ENCODE results near the gene NDOR1. TPM values are rescaled to one million over a fixed set of nuclear protein-coding genes. Genes with fewer than 3 reads are reported as not detected.

The NDOR1 gene
- total RNA-seq, 4 donors from 2014 or later, result 6.5 to 12.3 (median 8.0) TPM

DNA sequence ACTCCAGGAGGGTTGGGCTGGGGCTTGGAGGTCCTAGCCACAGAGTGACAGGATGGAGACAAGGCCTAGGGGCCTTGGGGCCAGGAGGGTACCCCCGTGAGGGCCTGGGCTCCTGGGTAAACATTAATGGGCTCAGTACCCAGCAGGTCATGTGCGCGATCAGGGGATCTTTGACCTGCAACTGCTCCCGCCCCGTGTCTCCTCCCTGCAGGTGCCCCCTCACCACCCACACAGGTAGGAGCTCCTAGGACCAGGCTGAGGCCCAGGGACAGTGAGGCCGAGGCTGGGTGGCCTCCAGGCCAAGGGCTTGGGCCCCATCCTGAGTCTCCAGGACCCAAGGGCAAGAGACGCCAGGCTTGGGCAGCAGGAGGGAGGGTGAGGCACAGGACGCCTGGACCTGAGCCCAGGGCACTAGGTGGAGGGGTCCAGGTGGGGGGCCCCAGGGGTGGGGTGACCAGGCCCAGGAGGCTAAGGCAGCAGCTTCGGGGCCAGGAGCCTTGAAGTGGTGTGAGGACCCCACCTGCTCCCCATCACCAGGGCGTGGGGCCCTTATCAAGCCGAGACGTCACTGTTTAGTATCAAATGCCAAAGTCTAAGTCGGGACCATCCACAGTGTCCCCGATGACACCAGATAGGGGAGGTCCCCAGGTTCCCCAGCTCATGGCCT is 25.3 kb downstream of the NDOR1 start, which contains the start of gene SLC34A3:
SLC34A3 (plus strand) TSS at position 197 of the 667 bp plus-strand sequence. CDS start 802 bp downstream, outside the sequence.
- WGBS, result 73% methylated on average over 2 of the region's 14 CpGs
- peaks cover 0 to 88% (median 48%) of the 10 kb centered on the region in 4 donors for H3K27me3 ChIP-seq
- DNase-seq (ENCODE audit: extremely low spot score), result no peak
- TF ChIP-seq, protein P1, sequence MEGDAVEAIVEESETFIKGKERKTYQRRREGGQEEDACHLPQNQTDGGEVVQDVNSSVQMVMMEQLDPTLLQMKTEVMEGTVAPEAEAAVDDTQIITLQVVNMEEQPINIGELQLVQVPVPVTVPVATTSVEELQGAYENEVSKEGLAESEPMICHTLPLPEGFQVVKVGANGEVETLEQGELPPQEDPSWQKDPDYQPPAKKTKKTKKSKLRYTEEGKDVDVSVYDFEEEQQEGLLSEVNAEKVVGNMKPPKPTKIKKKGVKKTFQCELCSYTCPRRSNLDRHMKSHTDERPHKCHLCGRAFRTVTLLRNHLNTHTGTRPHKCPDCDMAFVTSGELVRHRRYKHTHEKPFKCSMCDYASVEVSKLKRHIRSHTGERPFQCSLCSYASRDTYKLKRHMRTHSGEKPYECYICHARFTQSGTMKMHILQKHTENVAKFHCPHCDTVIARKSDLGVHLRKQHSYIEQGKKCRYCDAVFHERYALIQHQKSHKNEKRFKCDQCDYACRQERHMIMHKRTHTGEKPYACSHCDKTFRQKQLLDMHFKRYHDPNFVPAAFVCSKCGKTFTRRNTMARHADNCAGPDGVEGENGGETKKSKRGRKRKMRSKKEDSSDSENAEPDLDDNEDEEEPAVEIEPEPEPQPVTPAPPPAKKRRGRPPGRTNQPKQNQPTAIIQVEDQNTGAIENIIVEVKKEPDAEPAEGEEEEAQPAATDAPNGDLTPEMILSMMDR (IDR thresholded peaks at IDR 0.05), result no peak
- TF ChIP-seq POLR2AphosphoS5 (IDR thresholded peaks at IDR 0.05), result no peak
- TF ChIP-seq POLR2A (IDR thresholded peaks at IDR 0.05; ENCODE audit: low read depth), result no peak
- TF ChIP-seq EP300 (IDR thresholded peaks at IDR 0.05), result no peak
- H3K9me3 ChIP-seq, result no peaks in the 10 kb centered on the region
- H3K27ac ChIP-seq (replicated peaks in 1 of 4), result no peak within 1 kb of the TSS
- H3K4me1 ChIP-seq, result peaks cover 3 to 26% (median 17%) of the 10 kb centered on the region in 4 donors
- H3K4me3 ChIP-seq, result no peak within 1 kb of the TSS
- no peaks in the 10 kb centered on the region for H3K36me3 ChIP-seq
- intact Hi-C loops (cut with DNase I), result no loop called here

DNA sequence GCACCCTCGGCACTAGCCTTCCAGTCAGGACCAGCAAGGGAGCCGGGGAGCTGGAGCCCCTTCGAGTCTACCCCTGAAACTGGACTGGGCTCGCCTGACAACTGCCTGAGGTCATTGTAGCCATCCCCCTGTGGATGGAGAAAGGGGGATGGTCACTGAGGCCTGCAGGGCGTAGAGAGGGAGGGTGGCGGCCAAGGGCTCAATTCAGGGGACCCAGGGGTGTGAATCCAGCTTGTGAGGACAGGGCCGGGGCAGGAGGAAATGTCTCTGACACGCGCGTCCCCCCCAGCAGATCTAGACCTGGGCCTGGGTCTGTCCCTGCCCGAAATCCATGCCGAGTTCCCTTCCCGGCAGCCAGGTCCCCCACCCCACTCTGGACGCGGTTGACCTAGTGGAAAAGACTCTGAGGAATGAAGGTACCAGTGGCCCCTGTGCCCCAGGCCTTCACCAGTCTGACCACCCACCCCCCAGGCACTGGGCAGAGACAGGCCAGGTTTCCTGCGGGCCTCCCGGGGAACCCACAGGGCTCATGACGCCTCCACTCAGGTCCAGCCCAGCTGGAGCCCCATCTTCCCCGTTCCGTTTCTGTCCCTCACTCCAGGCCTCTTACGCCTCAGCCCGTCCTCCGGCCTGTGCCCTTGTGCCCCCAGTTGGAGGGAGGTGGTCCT is 26.0 kb downstream of the NDOR1 start:
- H3K27ac ChIP-seq (replicated peaks in 1 of 4), result no peak overlapping the region
- 89% methylated on average over 17 of the region's 23 CpGs for WGBS
- intact Hi-C loops (cut with DNase I), result no loop called here
- no peaks in the 10 kb centered on the region for H3K9me3 ChIP-seq
- peaks cover 0 to 88% (median 48%) of the 10 kb centered on the region in 4 donors for H3K27me3 ChIP-seq
- peaks cover 10 to 33% (median 24%) of the 10 kb centered on the region in 4 donors for H3K4me1 ChIP-seq
- TF ChIP-seq, protein P1 (IDR thresholded peaks at IDR 0.05), result no peak
- TF ChIP-seq POLR2AphosphoS5 (IDR thresholded peaks at IDR 0.05) (no peak), POLR2A (IDR thresholded peaks at IDR 0.05; ENCODE audit: low read depth) (no peak), EP300 (IDR thresholded peaks at IDR 0.05) (no peak)
- H3K4me3 ChIP-seq, result no peak overlapping the region
- no peak for DNase-seq (ENCODE audit: extremely low spot score)
- H3K36me3 ChIP-seq, result no peaks in the 10 kb centered on the region

DNA sequence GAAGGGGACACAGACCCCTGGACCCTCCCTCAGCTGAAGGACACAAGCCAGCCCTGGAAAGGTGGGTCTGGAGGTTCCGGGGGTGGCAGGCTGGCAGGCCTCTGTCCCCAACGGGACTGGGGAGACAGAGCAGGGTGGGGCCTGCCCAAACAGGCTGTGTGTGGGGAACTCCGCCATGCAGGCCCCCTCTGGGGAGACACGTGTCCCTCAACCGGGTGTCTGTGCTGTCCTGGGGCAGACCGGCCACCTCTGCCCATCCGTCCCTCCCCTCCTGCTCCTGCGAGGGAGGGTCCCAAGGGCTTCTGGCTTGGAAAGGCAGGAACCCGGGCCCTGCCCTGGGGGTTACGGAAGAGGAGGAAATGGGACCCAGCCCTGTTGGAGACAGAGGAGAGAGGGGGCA is 26.6 kb downstream of the NDOR1 start:
- H3K4me3 ChIP-seq, result no peak overlapping the region
- no peaks in the 10 kb centered on the region for H3K9me3 ChIP-seq
- H3K27me3 ChIP-seq, result peaks cover 0 to 82% (median 47%) of the 10 kb centered on the region in 4 donors
- WGBS, result 40% methylated on average over 2 of the region's 10 CpGs
- TF ChIP-seq POLR2A (IDR thresholded peaks at IDR 0.05; ENCODE audit: low read depth), result no peak
- TF ChIP-seq, protein P1 (IDR thresholded peaks at IDR 0.05), result no peak
- no peak for DNase-seq (ENCODE audit: extremely low spot score)
- intact Hi-C loops (cut with DNase I), result no loop called here
- peaks cover 16 to 38% (median 28%) of the 10 kb centered on the region in 4 donors for H3K4me1 ChIP-seq
- no peak overlapping the region for H3K27ac ChIP-seq (replicated peaks in 1 of 4)
- H3K36me3 ChIP-seq, result no peaks in the 10 kb centered on the region

DNA sequence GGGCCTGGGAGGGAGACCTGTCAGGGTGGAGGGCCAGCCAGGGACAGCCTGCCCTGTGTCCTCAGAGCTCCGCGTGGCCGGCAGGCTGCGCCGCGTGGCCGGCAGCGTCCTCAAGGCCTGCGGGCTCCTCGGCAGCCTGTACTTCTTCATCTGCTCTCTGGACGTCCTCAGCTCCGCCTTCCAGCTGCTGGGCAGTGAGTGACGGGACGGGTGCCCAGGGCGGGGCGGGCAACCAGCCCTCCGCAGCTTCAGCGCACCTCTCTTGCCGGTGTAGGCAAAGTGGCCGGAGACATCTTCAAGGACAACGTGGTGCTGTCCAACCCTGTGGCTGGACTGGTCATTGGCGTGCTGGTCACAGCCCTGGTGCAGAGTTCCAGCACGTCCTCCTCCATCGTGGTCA is 27.0 kb downstream of the NDOR1 start:
- H3K4me3 ChIP-seq, result no peak overlapping the region
- DNase-seq (ENCODE audit: extremely low spot score), result no peak
- H3K27ac ChIP-seq (replicated peaks in 1 of 4), result no peak overlapping the region
- H3K4me1 ChIP-seq, result peaks cover 19 to 38% (median 27%) of the 10 kb centered on the region in 4 donors
- no peaks in the 10 kb centered on the region for H3K36me3 ChIP-seq
- H3K9me3 ChIP-seq, result no peaks in the 10 kb centered on the region
- TF ChIP-seq, protein P1 (IDR thresholded peaks at IDR 0.05), result no peak
- TF ChIP-seq POLR2A (IDR thresholded peaks at IDR 0.05; ENCODE audit: low read depth), result no peak
- no peak for TF ChIP-seq POLR2AphosphoS5 (IDR thresholded peaks at IDR 0.05)
- TF ChIP-seq EP300 (IDR thresholded peaks at IDR 0.05), result no peak
- WGBS, result 56% methylated on average over 9 of the region's 24 CpGs
- H3K27me3 ChIP-seq, result peaks cover 0 to 78% (median 45%) of the 10 kb centered on the region in 4 donors
- intact Hi-C loops (cut with DNase I), result no loop called here

All from esophagus muscularis mucosa (tissue), 4 donors.